Smooth muscle cell (in vitro differentiated cells): ENCODE data around the gene TMEM247. TPM values are rescaled to one million over a fixed set of nuclear protein-coding genes. Genes with fewer than 3 reads are reported as not detected.
"Not testable (repeated sequence)": the region's sequence is repeated elsewhere in the genome, so short reads cannot be mapped to it uniquely, and the experiment has no call there.

Experiments used
- DNase-seq: peaks from one replicate; lab custom pipeline; 2025; ENCODE audit not compliant: unreplicated experiment; lab: John Stamatoyannopoulos, UW
- H2AFZ ChIP-seq: fragments of 200-600 bp; sonication (generic); 2 replicates; pipeline ENCODE4 v1.6.0; 2016; ENCODE audit warnings: antibody characterized with exemption, low read depth, mild to moderate bottlenecking
- H3F3A ChIP-seq: fragments of 200-600 bp; sonication (generic); 2 replicates; pipeline ENCODE4 v1.6.0; 2017; ENCODE audit warnings: antibody characterized with exemption, low read depth
- H3K27ac ChIP-seq: fragments of 200-600 bp; sonication (generic); 2 replicates; pipeline ENCODE4 v1.5.1; 2016; ENCODE audit warnings: low read depth, mild to moderate bottlenecking
- H3K27me3 ChIP-seq: fragments of 200-600 bp; sonication (generic); 2 replicates; pipeline ENCODE4 v1.6.1; 2016; ENCODE audit warnings: low read depth, mild to moderate bottlenecking
- H3K36me3 ChIP-seq: fragments of 200-600 bp; sonication (generic); 2 replicates; pipeline ENCODE4 v1.5.1; 2016; ENCODE audit warnings: low read depth
- H3K4me1 ChIP-seq: fragments of 200-600 bp; sonication (generic); 2 replicates; pipeline ENCODE4 v1.5.1; 2016; ENCODE audit warnings: low read depth
- H3K4me2 ChIP-seq: fragments of 200-600 bp; sonication (generic); 2 replicates; pipeline ENCODE4 v1.6.0; 2016; ENCODE audit warnings: mild to moderate bottlenecking
- H3K4me3 ChIP-seq: fragments of 200-600 bp; sonication (generic); 2 replicates; pipeline ENCODE4 v1.5.1; 2016; ENCODE audit warnings: mild to moderate bottlenecking
- H3K79me2 ChIP-seq: fragments of 200-600 bp; sonication (generic); 2 replicates; pipeline ENCODE4 v1.6.0; 2016; ENCODE audit warnings: low read depth, mild to moderate bottlenecking
- H3K9ac ChIP-seq: fragments of 200-600 bp; sonication (generic); 2 replicates; pipeline ENCODE4 v1.6.0; 2016; ENCODE audit warnings: low read depth
- H3K9me3 ChIP-seq: fragments of 200-600 bp; sonication (generic); replicated peaks from 2 replicates; pipeline ENCODE4 v1.5.1; 2016; ENCODE audit warnings: low read depth
- H4K20me1 ChIP-seq: fragments of 200-600 bp; sonication (generic); 2 replicates; pipeline ENCODE4 v1.6.0; 2016; ENCODE audit warnings: low read depth
- CTCF ChIP-seq: fragments of 200-600 bp; sonication (generic); IDR thresholded peaks from 2 replicates; pipeline ENCODE4 v1.5.1; 2017; ENCODE audit warnings: borderline replicate concordance, mild to moderate bottlenecking, antibody characterized with exemption; ENCODE audit not compliant: insufficient read depth, poor library complexity, severe bottlenecking
- WGBS: methylation state at CpG from one replicate; pipeline ENCODE4 v1.1.7; 2016; ENCODE audit warnings: low lambda C conversion rate; 5-methylcytosine and 5-hydroxymethylcytosine counted together
- polyA plus RNA-seq: library from polyadenylated mRNA; unstranded; fragments of >200 nt; fragmentation: Nextera tagmentation; extraction: Ambion mirVana; gene quantifications from 2 replicates; pipeline ENCODE4 v1.2.1, GENCODE V29; 2016
- total RNA-seq: library from RNA; depleted of rRNA; stranded (reverse); fragments of >200 nt; gene quantifications from 2 replicates; pipeline ENCODE4 v1.2.3, GENCODE V29; 2014

Gene TMEM247
- total and polyA plus RNA-seq, 2 experiments from 2014 or later: not detected

GRCh38 chr2:46520130-46520711, 40.9 kb downstream of the TMEM247 start:
- no peak for TF ChIP-seq CTCF
- no peak for DNase-seq
- no peaks in the 10 kb centered on the region for H3F3A ChIP-seq
- H3K36me3 ChIP-seq: peaks cover 5% of the 10 kb centered on the region
- no peaks in the 10 kb centered on the region for H3K27me3 ChIP-seq
- 60% methylated on average over 10 of the region's 10 CpGs for WGBS
- H3K4me3 ChIP-seq: no peak overlapping the region
- no peak overlapping the region for H2AFZ ChIP-seq
- H3K4me1 ChIP-seq: no peaks in the 10 kb centered on the region
- no peaks in the 10 kb centered on the region for H4K20me1 ChIP-seq
- H3K4me2 ChIP-seq: no peak overlapping the region
- H3K79me2 ChIP-seq: no peaks in the 10 kb centered on the region
- H3K9ac ChIP-seq: no peak overlapping the region
- H3K27ac ChIP-seq: no peak overlapping the region
- H3K9me3 ChIP-seq: peaks cover 9% of the 10 kb centered on the region

GRCh38 chr2:46521215-46521683, 41.9 kb downstream of the TMEM247 start:
- H3K9ac ChIP-seq: no peak overlapping the region
- no peak for DNase-seq
- H2AFZ ChIP-seq: no peak overlapping the region
- no peak overlapping the region for H3K4me2 ChIP-seq
- H3K9me3 ChIP-seq: no peaks in the 10 kb centered on the region
- peaks cover under 1% of the 10 kb centered on the region for H3K36me3 ChIP-seq
- no peak overlapping the region for H3K4me3 ChIP-seq
- TF ChIP-seq CTCF: no peak
- H3K27ac ChIP-seq: no peak overlapping the region
- no peaks in the 10 kb centered on the region for H4K20me1 ChIP-seq
- no peaks in the 10 kb centered on the region for H3K4me1 ChIP-seq
- WGBS: 88% methylated on average over 2 of the region's 2 CpGs
- H3K27me3 ChIP-seq: no peaks in the 10 kb centered on the region
- no peaks in the 10 kb centered on the region for H3F3A ChIP-seq
- H3K79me2 ChIP-seq: no peaks in the 10 kb centered on the region

GRCh38 chr2:46522385-46522784, 43.0 kb downstream of the TMEM247 start:
- H3K79me2 ChIP-seq, H3K4me2 ChIP-seq, H3K36me3 ChIP-seq, H3F3A ChIP-seq, H3K4me1 ChIP-seq, H3K4me3 ChIP-seq, DNase-seq, H2AFZ ChIP-seq, H3K9ac ChIP-seq, H3K27ac ChIP-seq, H3K27me3 ChIP-seq, H4K20me1 ChIP-seq, H3K9me3 ChIP-seq: not testable (repeated sequence)

- DNase-seq: no peak
- 91% methylated on average over 3 of the region's 3 CpGs for WGBS
- Histone ChIP-seq H3K4me3 (no peak overlapping the region), H3K79me2 (no peaks in the 10 kb centered on the region), H3K27me3 (no peaks in the 10 kb centered on the region), H3K9ac (no peak overlapping the region), H3K4me2 (no peak overlapping the region), H3K27ac (no peak overlapping the region), H3K36me3 (no peaks in the 10 kb centered on the region), H3K4me1 (no peaks in the 10 kb centered on the region), H2AFZ (no peak overlapping the region), H4K20me1 (no peaks in the 10 kb centered on the region), H3F3A (no peaks in the 10 kb centered on the region), H3K9me3 (no peaks in the 10 kb centered on the region)
- TF ChIP-seq CTCF: no peak
These were observed 46.3 kb downstream of the TMEM247 start for GRCh38 chr2:46525522-46526155.
